HG03139 (cell line): ENCODE data around the gene ASNSD1.

Source experiments
- ATAC-seq: cut with Tn5 transposase; IDR thresholded peaks from one replicate; pipeline ENCODE4 v1.9.1; 2021; ENCODE audit not compliant: unreplicated experiment

ASNSD1 gene

DNA sequence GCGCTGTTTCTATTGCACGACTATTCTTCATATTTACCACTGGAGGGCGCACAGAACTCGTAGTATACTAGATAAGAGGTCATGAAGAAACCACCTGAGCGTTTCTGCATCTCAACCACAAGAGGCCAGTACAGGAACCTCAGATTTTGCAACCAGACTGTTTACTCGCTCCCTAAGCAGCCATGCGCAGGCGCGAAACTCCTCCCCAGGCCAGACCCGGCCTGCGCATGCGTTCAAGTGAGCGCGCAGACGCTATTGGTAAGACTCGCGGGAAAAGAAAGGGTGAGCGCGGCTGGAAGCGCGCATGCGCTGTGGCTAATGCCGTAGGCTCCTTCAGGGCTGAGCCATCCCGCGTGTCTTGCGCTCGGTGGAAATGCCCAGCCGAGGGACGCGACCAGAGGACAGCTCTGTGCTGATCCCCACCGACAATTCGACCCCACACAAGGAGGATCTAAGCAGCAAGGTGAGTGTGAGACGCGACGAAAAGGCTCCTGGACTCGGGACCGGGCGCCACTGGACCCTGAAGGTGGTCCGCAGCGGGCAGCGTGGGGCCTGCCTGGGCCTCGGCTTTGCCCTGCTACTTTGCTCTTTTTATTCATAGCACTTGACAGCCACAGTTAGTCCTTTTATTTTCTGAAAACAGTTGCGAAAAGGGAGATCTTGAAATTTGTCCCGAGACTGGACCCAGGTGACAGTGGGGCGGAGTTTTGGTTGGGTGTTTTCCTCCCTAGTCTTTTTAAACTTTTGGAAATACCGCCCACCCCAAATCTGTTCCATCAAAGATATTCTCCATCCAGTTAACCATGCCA, at the start of gene ASNSD1:
TSS of gene ASNSD1 (plus strand) at position 312 of the 809 bp plus-strand sequence. CDS start 4,674 bp downstream, outside the sequence.
- peak; percentile 93 for ATAC-seq

DNA sequence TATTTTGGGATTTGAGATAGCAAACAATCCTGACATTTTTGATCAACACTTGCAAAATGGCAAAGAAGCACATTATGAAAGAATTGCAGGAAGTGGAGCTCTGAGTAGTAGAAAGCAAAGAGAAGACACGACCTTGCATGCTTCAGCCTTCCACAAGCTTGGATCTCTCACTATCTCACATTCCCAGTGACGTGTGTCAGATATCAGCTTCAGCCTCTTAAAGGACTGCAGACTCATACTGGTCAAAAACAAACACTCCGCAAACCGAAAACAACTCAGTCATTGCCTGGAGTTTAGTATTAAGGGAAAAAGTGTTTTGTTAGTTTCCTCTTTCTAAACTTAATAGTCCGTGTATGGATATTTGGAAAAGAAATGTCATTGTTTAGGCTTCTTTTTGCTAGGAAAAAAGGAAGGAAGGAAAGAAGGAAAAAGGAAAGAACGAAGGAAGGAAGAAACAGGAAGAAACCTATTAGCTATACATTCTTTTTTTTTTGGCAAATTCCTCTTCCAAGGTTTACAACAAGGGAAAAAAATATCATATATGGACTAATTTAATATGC, 48.1 kb upstream of the ASNSD1 start:
- no peak for ATAC-seq

DNA sequence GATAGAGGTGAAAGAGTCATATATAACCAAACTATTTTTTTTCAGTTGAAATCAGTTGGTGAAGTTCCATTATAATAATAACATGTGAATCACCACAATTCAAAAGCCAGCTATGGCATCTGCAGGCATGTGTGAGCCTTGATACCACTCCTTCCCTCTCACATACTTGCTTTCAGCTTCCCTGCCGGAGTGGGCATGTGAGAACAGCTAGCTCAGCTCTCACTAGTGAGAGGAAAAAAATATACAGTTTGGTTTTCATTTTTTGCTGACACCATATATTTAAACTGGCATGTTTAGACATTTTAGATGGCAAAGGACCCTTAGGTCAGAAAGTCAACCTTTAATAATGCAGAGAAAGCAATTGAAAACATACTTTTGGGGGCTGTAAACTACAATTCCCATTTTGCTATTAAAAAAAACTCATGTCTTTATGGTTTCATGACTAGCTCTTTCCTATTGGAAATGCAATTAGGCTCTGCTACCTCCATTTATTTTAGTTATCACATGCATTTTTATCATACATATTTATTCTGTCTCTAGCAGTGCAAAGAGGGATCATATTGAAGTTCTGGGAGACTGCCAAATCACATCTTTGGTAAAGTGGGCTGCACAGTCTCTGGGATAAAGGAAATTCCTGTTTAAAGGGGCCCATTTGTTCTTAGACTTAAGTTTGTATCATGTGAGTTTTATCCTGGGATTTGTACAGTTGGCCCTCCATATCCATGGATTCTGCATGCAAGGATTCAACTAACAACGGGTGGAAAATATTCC, 47.4 kb upstream of the ASNSD1 start:
- ATAC-seq: no peak

DNA sequence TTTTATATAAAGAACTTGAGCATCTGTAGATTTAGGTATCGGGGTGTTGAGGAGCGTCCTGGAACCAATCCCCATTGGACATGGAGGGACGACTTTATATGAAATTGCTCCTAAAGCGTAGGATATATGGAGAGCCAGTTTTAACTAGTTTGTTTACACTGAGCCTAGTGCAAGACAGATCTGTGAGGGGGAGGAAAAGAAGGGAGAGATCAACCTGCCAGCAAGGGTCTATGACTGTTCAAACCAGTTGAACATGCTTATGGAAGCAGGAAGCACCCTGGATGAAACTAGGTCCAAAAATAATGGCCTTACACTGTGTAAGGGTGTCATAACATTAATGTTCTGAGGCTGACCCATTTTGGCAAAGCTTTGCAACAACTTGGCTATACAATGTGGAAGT, 46.7 kb upstream of the ASNSD1 start:
- no peak for ATAC-seq

DNA sequence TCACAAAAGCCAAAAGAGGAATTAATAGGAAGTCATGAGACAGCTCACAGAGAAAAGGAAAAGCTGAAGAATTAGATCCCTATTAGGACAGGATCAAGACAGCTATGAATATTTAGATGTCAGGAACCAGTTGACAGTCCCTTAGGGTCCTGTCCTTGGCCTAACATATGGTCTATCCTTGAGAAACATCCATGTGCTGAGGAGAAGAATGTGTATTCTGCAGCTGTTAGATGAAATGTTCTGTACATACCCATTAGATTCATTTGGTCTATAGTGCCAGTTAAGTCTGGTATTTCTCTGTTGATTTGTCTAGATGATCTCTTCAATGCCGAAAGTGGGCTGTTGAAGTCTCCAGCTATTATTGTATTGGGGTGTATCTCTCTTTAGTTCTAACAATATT, 43.1 kb upstream of the ASNSD1 start:
- ATAC-seq: no peak

DNA sequence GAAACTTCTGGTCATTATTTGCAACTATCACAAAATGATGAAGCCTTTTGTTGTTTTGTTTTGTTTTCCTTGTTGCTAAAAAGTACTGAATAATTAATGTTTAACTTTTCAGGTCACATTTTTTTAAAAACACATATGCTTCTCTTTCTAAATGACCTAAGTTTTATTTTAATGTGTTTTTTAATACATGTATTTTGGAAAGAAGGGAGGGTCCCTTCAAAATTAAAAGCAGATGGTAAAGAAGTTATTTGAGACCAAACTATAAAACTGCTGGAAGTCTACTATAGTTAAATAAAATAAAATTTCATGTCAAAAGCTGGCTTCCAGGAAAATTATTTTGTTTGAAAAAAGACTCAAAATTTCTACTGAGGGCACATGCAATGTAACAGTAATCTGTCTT, 39.5 kb upstream of the ASNSD1 start:
- no peak for ATAC-seq

DNA sequence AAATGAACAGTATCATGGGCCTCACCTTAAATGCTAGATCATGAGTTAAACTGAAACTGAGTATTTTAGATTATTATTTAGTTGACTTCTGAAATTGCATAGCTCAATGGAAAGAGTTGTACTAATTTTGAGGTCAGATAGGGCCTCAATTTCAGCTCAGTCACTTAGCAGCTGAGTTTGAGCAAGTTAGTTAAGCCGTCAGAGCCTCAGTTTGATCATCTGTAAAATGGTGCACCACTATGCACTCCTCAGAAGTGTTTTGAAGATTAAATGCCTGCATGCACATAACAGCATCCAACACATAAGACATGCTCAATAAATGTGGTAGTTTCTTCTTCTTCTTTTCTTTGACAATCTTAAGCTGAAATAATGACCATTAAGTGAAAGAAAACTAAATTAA, 38.2 kb upstream of the ASNSD1 start:
- ATAC-seq: no peak

DNA sequence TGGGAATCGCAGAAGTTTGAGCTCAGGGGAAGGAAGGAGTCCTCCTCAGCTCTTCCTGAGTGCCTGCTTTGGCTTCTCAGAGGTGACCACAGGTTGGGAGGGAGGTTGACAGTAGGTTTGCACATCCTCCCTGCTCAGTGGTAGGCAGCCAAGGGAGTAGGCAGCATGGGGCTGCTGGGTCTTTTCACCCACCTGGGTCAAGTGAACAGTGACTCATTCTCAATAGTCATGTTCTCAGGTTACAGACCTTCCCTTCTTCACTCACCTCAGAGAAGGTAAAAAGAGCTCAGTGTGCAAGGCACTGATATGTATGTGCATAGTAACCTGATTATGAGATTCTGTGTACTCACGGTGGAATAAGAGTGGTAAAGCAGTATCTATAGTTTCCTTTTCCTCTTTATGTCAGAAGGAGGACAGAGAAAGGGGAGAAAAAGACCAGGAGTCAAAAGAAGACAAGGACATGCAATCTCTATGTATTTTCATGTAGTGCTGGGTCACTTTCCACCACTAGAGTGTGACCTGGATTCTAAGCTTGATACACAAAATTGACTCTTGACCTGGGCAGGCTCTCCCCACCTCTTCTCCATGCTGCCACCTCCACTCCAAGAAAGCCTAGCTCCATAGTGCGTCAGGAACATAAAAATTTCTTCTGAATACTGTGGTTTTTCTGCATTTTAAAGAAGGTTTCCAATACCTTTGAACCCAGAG, 36.5 kb upstream of the ASNSD1 start:
- ATAC-seq: no peak

DNA sequence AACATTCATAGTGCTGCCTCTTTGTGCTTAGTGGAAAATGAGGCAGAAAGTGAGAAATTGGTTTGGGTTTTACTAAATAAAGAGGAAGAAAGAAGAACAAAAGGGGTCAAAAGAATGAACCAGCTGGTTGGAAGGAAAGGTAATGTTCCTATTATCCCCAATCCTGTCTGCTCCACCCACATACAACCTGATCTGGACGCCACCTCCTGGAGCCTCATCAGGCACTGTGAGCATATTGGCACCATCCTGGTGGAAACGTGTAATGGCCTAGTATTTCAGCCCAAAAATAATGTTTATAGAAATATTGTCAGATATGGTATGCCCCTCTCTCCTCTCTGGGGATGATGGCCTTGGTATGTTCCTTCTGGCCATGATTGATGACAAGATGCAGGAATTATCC, 35.6 kb upstream of the ASNSD1 start:
- ATAC-seq: no peak

DNA sequence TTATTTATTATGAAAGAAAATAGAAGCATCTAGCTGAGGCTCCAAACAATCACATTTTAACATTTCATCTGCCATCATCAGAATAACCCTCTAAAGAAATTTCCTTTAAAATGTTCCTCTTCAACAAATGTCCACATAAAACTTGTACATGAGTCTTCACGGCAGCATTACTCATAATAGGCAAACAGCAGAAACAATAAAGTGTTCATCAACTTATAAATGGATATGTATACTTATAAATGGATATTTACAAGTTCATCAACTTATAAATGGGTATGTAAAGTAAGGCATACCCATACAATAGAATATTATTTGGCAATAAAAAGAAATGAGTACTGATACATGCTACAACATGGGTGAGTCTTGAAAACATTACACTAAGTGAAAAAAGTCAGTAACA, 33.5 kb upstream of the ASNSD1 start:
- ATAC-seq: no peak

DNA sequence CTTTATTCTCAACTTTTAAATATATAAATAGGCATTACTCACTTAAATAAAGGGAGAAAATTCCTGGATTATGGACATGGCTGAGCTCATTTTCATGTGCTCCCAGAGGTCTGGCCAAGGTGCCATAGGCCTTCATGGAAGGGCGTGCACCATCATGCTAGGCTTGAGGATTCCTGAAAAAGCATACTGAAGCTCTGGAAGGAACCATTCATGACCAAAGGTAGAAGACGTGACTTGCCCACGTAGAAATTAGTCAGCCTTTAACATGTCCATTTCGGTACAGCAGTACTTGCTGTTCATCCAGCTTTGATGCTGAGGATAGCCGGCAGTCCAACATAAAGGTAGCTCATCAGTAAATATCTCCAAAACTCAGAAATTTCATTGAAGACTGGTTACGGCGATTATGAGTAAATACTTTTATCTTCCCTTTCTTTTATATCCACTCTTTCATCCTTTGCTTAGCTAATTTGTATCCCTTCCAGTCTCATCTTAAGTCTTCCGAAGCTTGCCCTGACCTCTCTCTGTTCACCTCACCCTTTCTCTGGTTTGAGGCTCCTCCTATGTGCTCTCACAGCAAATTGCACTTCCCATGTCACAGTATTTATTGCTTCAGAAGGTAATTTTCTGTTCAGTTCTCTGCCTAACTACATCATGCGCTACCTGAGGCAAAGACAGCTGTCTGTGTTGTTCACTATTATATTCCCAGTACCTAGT, 32.3 kb upstream of the ASNSD1 start:
- ATAC-seq: no peak

DNA sequence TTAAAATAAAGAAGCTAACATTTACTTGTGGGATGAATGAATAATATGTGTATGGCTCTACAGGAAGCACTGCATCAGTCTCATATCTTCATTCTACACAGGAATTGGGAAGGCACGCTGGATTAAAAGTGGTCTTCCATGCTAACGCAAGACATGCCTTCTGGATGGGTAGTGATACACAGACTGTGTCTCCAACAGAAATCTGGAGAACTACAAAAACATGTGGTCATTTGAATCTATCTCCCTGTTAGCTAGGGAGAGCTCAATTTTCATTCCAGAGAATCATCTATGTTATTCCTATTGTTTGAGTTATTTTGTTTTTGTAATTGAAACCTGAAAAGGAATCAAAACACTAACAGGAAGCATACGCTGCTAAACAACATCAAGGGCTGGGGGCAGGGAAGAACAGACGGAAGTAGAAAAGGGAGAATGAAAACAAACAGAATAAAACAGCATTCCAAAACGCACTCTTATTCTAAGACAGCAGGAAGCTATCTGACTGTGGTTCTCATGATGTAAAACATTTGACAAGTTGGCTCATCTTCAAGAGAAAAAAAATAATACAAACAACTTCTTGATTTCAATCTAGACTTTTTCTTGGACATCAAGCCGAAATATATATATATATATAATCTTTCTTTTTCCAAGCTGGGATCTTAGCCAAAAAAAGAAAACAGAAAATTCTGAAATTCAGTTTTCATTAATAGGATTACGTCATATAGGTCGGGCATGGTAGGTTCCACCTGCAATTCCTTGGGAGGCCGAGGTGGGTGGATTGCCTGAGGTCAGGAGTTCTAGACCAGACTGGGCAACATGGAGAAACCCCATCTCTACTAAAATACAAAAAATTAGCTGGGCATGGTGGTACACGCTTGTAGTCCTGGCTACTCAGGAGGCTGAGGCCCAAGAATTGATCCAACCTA, 31.5 kb upstream of the ASNSD1 start:
- no peak for ATAC-seq

DNA sequence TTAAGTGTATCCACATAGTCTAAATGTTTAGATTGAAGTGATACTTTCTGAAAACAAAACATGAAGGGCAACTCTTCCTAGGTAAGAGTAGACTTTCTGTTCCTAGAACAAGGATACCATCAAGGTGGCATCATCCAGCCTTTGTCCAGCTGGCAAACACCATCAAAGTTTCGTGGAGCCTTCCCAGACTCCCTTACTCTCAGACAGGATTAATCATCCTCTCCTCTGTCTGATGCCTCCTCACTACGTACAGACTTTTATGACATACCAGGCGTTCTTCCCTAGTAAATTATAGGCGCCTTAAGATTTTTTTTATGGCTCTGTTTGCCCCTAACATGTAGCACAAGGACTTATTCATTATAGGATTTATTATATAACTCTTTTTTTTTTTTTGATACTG, 29.4 kb upstream of the ASNSD1 start:
- ATAC-seq: no peak

DNA sequence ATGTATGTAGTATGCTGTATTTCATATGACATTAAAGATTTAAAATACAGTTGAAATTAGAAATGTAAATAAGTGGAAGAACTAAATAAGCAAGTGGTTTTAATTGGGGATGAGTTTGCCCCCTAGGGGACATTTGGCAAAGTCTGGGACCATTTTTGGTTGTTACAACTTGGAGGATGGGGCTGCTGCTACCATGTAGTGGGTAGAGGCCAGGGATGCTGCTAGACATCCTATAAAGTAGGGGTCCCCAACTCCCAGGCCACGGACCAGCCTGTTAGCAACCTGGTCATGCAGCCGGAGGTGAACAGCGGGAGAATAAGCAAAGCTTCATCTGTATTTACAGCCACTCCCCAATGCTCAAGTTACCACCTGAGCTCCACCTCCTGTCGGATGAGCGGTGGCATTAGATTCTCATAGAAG, 27.9 kb upstream of the ASNSD1 start:
- ATAC-seq: no peak

DNA sequence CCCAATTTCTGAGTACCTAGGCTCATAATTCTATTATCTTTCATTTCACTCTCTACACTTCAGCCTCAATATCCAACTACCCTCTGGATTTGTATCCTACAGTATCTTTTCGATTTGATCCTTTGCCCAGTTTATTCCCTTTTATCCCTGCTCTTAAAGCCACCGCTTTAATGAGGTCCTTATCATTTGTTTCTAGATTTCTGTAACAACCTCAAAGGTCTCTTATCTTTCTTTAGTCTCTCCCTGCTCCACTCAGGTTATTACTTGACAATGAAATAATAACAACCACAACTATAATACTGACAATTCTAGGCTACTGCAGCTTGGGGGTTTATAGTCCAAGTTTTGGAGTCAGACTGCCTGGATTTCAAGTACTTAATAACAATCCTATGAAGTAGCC, 25.9 kb upstream of the ASNSD1 start:
- no peak for ATAC-seq

DNA sequence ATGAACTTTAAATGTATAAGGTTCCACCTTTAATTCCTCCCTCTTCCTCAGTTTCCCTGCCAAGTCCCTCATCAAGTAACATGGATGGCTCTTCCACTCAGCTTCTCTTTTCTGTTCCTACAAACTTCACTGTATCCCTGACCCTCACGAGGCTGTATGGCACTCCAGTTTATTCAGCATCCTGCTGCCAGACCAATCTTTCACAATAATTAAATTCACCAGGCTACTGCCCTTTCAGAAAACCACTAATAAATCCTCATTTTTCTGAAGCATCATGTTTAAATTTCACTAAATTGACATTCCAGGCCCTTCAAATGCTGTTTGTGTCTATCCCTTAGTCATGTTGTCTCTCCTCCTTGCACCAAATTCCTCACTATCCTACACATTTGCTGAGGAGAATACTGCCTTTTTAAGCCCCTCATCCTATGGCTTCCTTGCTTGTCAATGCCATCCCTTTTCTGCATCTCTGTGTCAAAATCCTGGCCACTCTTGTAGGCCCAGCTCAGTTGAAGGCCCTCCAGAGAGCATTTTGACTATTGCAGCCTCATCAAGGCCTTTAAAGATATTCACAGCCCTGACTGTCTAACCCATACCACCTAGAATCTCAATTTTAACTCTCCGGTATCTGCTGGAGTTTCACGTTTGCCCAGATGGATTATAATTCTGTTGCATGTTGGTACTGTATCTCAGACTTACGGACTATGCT, 22.8 kb upstream of the ASNSD1 start:
- no peak for ATAC-seq

DNA sequence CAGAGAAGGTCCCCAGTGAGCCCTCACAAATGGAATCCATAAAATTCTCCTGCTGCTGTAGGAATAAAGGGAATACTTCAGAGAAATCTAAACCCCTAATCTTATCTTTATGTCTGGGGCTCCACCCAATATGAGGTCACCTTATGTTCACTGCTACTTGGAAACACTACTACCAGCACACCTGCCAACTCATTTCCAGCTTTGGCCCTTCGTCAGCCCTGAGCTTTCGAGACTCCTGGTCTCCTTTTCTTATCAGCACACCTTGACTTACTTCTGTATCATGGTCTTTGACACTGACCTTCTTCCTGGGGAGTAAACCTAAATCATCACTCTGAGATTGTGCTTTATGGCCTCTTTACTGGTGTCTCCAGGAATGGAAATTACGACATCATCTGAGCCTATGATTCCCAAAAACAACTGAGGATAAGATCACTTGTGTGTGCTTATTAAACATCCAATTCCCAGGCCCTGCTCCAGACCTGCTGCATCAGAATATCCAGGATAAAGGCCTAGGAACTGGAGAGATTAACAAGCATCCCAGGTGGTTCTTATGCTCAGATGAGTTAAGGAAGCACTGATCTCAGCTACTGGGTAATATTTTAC, 22.2 kb upstream of the ASNSD1 start:
- ATAC-seq: no peak

DNA sequence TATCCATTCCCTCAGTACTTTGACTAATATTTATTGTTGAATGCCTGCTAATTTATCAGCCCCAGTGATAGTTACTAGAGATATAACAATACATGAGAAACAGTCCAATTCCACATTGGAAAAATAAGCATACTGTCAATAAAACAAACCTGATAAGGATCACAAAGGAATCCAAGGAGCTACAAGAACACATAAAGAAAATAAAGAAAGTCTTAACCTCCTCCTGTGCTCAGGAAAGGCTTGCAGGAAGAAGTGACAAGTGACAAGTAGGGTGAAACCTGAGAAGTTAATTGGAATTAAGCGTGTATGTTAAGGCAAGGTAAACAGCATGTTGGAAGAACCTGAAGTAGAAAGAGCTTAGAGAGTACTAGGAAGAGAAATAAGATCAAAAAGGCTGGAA, 20.3 kb upstream of the ASNSD1 start:
- ATAC-seq: no peak

DNA sequence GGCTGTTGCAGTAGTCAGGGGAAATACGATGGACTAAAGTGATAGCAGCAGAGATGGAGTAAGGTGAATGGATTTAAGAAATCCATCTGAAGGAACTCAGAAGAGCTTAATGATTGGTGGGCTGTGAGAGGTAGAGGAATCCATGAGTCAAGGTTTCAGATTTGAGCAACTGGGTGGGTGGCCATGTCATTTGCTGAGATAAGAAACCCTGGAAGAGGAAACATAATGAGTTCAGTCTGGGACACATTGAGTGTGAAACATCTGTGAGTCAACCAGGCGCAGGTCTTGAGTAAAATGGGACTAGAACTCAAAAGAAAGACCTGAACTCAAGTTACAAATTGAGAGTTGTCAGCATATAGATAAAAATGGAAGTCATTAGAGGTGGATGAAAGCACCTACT, 19.7 kb upstream of the ASNSD1 start:
- ATAC-seq: no peak
